ENCODE data around the gene NCCRP1.

DNA sequence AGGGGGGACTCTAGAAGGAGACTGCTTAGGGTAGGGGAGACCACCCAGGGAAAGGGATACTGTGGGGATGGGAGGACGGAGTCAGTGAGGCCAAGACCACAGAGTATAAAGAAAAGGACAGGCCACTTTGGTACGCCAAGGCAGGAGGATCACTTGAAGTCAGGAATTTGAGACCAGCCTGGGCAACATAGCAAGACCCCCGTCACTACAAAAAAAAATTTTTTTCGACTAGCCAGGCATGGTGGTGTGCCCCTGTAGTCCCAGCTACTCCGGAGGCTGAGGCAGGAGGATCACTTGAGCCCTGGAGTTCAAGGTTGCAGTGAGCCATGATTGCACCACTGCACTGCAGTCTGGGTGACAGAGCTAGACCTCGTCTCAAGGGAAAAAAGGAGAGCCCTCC lies 41.4 kb downstream of the NCCRP1 start:
- TF ChIP-seq, protein P1, sequence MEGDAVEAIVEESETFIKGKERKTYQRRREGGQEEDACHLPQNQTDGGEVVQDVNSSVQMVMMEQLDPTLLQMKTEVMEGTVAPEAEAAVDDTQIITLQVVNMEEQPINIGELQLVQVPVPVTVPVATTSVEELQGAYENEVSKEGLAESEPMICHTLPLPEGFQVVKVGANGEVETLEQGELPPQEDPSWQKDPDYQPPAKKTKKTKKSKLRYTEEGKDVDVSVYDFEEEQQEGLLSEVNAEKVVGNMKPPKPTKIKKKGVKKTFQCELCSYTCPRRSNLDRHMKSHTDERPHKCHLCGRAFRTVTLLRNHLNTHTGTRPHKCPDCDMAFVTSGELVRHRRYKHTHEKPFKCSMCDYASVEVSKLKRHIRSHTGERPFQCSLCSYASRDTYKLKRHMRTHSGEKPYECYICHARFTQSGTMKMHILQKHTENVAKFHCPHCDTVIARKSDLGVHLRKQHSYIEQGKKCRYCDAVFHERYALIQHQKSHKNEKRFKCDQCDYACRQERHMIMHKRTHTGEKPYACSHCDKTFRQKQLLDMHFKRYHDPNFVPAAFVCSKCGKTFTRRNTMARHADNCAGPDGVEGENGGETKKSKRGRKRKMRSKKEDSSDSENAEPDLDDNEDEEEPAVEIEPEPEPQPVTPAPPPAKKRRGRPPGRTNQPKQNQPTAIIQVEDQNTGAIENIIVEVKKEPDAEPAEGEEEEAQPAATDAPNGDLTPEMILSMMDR (IDR thresholded peaks at IDR 0.05) = no peak
- no peak for TF ChIP-seq POLR2A (IDR thresholded peaks at IDR 0.05)
